WTC11 (cell line): ENCODE results near the gene CARD9. TPM values are rescaled to one million over a fixed set of nuclear protein-coding genes. Genes with fewer than 3 reads are reported as not detected.
A peak's percentile ranks its signal among the peaks of the same experiment; 100 is the strongest.

Source experiments
- CBFB ChIP-seq: sonication (generic); formaldehyde crosslinking; IDR thresholded peaks from 2 replicates; pipeline ENCODE4 v1.8.1; 2022; ENCODE audit warnings: mild to moderate bottlenecking, low read depth, missing genetic modification reagents
- IRF2 ChIP-seq: sonication (generic); formaldehyde crosslinking; IDR thresholded peaks from 2 replicates; pipeline ENCODE4 v1.8.0; 2022; ENCODE audit warnings: low read depth, missing genetic modification reagents, borderline replicate concordance
- MXD4 ChIP-seq: fragments of 250-450 bp; sonication (Bioruptor Pico); IDR thresholded peaks from 2 replicates; pipeline ENCODE4 v1.8.0; 2021; ENCODE audit warnings: mild to moderate bottlenecking, moderate library complexity, borderline replicate concordance
- PRRX2 ChIP-seq: fragments of 250-450 bp; sonication (Bioruptor Pico); IDR thresholded peaks from 2 replicates; pipeline ENCODE4 v1.8.0; 2021; ENCODE audit warnings: mild to moderate bottlenecking
- RELA ChIP-seq: sonication (generic); formaldehyde crosslinking; IDR thresholded peaks from 2 replicates; pipeline ENCODE4 v1.8.1; 2022; ENCODE audit warnings: missing genetic modification reagents, mild to moderate bottlenecking, borderline replicate concordance
- SMAD3 ChIP-seq: sonication (generic); formaldehyde crosslinking; IDR thresholded peaks from 2 replicates; pipeline ENCODE4 v1.8.0; 2022; ENCODE audit warnings: missing genetic modification reagents, mild to moderate bottlenecking, borderline replicate concordance
- SOX15 ChIP-seq: fragments of 250-450 bp; sonication (Bioruptor Pico); IDR thresholded peaks from 2 replicates; pipeline ENCODE4 v1.9.0; 2021; ENCODE audit warnings: mild to moderate bottlenecking
- ZNF219 ChIP-seq: sonication (generic); formaldehyde crosslinking; IDR thresholded peaks from 2 replicates; pipeline ENCODE4 v1.8.0; 2023; ENCODE audit warnings: missing genetic modification reagents, mild to moderate bottlenecking, borderline replicate concordance
- total RNA-seq: library from RNA; stranded (reverse); gene quantifications from 3 replicates; pipeline ENCODE4 v1.2.3, GENCODE V29; 2021
- TF ChIP-seq, protein P1 (sequence below): sonication (generic); formaldehyde crosslinking; conservative IDR thresholded peaks from 2 replicates; pipeline ENCODE4 v1.8.1; 2023; ENCODE audit warnings: mild to moderate bottlenecking, low read depth, missing genetic modification reagents, moderate library complexity
- TF ChIP-seq, protein P2 (sequence below): sonication (generic); formaldehyde crosslinking; conservative IDR thresholded peaks from 2 replicates; pipeline ENCODE4 v1.8.1; 2022; ENCODE audit warnings: mild to moderate bottlenecking, missing genetic modification reagents
- TF ChIP-seq, protein P3 (sequence below): fragments of 250-450 bp; sonication (Bioruptor Pico); conservative IDR thresholded peaks from 2 replicates; pipeline ENCODE4 v1.9.0; 2021; ENCODE audit warnings: mild to moderate bottlenecking
- TF ChIP-seq, protein P4 (sequence below): sonication (generic); formaldehyde crosslinking; IDR thresholded peaks from 2 replicates; pipeline ENCODE4 v1.8.1; 2023; ENCODE audit warnings: mild to moderate bottlenecking, missing genetic modification reagents, borderline replicate concordance
- TF ChIP-seq, protein P5 (sequence below): sonication (generic); formaldehyde crosslinking; IDR thresholded peaks from 2 replicates; pipeline ENCODE4 v1.8.0; 2023; ENCODE audit warnings: missing genetic modification reagents, mild to moderate bottlenecking, borderline replicate concordance
- TF ChIP-seq, protein P6 (sequence below): sonication (generic); formaldehyde crosslinking; IDR thresholded peaks from 2 replicates; pipeline ENCODE4 v1.8.1; 2022; ENCODE audit warnings: mild to moderate bottlenecking, moderate library complexity, missing genetic modification reagents
- TF ChIP-seq, protein P7 (sequence below): sonication (generic); formaldehyde crosslinking; IDR thresholded peaks from 2 replicates; pipeline ENCODE4 v1.8.1; 2022; ENCODE audit warnings: mild to moderate bottlenecking, missing genetic modification reagents, moderate library complexity, borderline replicate concordance
- TF ChIP-seq, protein P8 (sequence below): sonication (generic); formaldehyde crosslinking; IDR thresholded peaks from 2 replicates; pipeline ENCODE4 v1.8.1; 2022; ENCODE audit warnings: low read depth, mild to moderate bottlenecking, moderate library complexity, missing genetic modification reagents, borderline replicate concordance
- TF ChIP-seq, protein P9 (sequence below): fragments of 200-600 bp; IDR thresholded peaks from 2 replicates; pipeline ENCODE4 v1.8.0; 2022; ENCODE audit warnings: antibody characterized with exemption

The CARD9 gene
- total RNA-seq, 1 experiment from 2014 or later: 0.96 TPM

DNA sequence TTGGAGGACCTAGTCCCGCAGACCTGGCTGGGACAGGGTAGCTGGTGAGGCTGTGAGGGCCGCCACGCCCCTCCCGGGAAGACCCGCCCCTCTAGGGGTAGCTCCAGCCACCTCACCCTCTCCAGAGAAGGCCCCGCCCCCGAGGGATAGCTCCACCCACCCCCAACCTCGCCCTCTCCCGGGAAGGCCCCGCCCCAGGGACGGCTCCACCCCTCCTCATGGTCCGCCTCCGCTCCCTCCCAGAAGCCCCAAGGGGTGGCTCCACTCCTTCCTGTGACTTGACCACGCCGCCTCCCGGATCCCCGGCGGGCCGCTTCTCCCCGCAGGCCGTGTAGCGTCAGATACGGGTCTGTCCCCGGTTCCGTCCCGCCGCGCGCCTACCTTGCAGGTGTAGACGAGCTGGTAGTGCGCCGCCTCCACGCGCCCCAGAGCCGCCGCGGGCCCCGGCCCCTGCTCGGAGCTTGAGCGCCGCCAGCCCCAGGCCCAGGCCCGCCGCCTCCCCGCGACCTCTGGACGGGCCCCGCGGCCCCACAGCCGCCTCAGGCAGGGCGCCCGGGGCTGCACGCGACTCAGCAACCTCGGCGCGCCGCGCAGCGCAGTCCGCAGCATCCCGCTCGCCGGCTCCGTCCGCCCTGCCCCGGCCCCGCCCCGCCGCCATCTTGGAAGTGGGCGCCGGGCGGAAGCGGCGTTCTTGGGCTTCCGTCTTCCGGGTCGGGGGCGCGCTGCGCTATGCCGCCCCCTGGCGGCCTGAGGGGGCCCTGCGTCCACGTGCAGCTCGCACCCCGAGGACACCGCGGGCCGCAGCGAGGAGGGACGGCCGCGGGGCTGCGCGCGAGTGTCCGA, 10.1 kb downstream of the CARD9 start, which contains the start of gene DNLZ (continued):
- TF ChIP-seq, protein P1, sequence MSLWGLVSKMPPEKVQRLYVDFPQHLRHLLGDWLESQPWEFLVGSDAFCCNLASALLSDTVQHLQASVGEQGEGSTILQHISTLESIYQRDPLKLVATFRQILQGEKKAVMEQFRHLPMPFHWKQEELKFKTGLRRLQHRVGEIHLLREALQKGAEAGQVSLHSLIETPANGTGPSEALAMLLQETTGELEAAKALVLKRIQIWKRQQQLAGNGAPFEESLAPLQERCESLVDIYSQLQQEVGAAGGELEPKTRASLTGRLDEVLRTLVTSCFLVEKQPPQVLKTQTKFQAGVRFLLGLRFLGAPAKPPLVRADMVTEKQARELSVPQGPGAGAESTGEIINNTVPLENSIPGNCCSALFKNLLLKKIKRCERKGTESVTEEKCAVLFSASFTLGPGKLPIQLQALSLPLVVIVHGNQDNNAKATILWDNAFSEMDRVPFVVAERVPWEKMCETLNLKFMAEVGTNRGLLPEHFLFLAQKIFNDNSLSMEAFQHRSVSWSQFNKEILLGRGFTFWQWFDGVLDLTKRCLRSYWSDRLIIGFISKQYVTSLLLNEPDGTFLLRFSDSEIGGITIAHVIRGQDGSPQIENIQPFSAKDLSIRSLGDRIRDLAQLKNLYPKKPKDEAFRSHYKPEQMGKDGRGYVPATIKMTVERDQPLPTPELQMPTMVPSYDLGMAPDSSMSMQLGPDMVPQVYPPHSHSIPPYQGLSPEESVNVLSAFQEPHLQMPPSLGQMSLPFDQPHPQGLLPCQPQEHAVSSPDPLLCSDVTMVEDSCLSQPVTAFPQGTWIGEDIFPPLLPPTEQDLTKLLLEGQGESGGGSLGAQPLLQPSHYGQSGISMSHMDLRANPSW (CRISPR knock-in tag): 0 out of 2 replicates have a peak, but pooled peaks have one; percentile 31
- no peak for TF ChIP-seq ZNF219 (CRISPR knock-in tag)
- TF ChIP-seq RELA (CRISPR knock-in tag): peak; percentile 93
- peak; percentile 90 for TF ChIP-seq SMAD3 (CRISPR knock-in tag)
- TF ChIP-seq, protein P2, sequence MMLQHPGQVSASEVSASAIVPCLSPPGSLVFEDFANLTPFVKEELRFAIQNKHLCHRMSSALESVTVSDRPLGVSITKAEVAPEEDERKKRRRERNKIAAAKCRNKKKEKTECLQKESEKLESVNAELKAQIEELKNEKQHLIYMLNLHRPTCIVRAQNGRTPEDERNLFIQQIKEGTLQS (CRISPR knock-in tag): peak; percentile 79; the same call in 1 of the 2 replicates
- TF ChIP-seq, protein P3, sequence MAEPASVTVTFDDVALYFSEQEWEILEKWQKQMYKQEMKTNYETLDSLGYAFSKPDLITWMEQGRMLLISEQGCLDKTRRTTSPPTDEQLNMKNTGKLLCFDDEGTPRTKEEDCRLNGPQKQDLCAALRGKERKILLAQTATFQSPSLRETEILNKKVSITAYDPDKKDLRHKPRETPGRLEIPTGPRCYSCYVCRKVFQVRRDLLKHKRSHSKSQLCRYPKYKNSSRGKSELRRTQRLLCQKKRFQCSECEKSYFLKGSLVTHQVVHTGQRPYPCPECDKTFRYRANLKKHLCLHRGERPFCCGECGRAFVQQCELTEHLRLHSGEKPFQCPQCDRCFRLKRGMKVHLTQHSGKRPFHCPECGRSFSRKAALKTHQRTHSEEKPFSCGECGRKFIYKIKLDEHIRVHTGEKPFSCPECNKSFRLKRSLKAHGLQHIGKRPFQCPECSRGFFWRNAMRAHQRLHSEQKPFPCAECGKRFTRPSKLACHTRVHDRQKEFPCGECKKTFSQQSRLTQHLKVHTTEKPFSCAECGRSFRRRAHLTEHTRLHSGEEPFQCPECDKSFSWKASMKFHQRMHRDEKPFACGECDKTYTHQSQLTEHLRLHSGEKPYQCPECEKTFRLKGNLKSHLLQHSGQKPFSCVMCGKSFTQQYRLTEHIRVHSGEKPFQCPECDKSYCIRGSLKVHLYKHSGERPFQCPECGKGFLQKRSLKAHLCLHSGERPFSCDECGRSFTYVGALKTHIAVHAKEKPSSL (CRISPR knock-in tag): no peak
- TF ChIP-seq IRF2: no peak
- TF ChIP-seq, protein P4, sequence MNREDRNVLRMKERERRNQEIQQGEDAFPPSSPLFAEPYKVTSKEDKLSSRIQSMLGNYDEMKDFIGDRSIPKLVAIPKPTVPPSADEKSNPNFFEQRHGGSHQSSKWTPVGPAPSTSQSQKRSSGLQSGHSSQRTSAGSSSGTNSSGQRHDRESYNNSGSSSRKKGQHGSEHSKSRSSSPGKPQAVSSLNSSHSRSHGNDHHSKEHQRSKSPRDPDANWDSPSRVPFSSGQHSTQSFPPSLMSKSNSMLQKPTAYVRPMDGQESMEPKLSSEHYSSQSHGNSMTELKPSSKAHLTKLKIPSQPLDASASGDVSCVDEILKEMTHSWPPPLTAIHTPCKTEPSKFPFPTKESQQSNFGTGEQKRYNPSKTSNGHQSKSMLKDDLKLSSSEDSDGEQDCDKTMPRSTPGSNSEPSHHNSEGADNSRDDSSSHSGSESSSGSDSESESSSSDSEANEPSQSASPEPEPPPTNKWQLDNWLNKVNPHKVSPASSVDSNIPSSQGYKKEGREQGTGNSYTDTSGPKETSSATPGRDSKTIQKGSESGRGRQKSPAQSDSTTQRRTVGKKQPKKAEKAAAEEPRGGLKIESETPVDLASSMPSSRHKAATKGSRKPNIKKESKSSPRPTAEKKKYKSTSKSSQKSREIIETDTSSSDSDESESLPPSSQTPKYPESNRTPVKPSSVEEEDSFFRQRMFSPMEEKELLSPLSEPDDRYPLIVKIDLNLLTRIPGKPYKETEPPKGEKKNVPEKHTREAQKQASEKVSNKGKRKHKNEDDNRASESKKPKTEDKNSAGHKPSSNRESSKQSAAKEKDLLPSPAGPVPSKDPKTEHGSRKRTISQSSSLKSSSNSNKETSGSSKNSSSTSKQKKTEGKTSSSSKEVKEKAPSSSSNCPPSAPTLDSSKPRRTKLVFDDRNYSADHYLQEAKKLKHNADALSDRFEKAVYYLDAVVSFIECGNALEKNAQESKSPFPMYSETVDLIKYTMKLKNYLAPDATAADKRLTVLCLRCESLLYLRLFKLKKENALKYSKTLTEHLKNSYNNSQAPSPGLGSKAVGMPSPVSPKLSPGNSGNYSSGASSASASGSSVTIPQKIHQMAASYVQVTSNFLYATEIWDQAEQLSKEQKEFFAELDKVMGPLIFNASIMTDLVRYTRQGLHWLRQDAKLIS (CRISPR knock-in tag): no peak
- TF ChIP-seq, protein P5, sequence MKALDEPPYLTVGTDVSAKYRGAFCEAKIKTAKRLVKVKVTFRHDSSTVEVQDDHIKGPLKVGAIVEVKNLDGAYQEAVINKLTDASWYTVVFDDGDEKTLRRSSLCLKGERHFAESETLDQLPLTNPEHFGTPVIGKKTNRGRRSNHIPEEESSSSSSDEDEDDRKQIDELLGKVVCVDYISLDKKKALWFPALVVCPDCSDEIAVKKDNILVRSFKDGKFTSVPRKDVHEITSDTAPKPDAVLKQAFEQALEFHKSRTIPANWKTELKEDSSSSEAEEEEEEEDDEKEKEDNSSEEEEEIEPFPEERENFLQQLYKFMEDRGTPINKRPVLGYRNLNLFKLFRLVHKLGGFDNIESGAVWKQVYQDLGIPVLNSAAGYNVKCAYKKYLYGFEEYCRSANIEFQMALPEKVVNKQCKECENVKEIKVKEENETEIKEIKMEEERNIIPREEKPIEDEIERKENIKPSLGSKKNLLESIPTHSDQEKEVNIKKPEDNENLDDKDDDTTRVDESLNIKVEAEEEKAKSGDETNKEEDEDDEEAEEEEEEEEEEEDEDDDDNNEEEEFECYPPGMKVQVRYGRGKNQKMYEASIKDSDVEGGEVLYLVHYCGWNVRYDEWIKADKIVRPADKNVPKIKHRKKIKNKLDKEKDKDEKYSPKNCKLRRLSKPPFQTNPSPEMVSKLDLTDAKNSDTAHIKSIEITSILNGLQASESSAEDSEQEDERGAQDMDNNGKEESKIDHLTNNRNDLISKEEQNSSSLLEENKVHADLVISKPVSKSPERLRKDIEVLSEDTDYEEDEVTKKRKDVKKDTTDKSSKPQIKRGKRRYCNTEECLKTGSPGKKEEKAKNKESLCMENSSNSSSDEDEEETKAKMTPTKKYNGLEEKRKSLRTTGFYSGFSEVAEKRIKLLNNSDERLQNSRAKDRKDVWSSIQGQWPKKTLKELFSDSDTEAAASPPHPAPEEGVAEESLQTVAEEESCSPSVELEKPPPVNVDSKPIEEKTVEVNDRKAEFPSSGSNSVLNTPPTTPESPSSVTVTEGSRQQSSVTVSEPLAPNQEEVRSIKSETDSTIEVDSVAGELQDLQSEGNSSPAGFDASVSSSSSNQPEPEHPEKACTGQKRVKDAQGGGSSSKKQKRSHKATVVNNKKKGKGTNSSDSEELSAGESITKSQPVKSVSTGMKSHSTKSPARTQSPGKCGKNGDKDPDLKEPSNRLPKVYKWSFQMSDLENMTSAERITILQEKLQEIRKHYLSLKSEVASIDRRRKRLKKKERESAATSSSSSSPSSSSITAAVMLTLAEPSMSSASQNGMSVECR (CRISPR knock-in tag): peak; percentile 97
- no peak for TF ChIP-seq MXD4
- TF ChIP-seq CBFB (CRISPR knock-in tag): peak; percentile 88; the same call in 1 of the 2 replicates
- TF ChIP-seq PRRX2 (CRISPR knock-in tag): no peak
- TF ChIP-seq, protein P6, sequence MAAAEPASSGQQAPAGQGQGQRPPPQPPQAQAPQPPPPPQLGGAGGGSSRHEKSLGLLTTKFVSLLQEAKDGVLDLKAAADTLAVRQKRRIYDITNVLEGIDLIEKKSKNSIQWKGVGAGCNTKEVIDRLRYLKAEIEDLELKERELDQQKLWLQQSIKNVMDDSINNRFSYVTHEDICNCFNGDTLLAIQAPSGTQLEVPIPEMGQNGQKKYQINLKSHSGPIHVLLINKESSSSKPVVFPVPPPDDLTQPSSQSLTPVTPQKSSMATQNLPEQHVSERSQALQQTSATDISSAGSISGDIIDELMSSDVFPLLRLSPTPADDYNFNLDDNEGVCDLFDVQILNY (CRISPR knock-in tag): peak; percentile 54; the same call in 1 of the 2 replicates
- TF ChIP-seq, protein P7, sequence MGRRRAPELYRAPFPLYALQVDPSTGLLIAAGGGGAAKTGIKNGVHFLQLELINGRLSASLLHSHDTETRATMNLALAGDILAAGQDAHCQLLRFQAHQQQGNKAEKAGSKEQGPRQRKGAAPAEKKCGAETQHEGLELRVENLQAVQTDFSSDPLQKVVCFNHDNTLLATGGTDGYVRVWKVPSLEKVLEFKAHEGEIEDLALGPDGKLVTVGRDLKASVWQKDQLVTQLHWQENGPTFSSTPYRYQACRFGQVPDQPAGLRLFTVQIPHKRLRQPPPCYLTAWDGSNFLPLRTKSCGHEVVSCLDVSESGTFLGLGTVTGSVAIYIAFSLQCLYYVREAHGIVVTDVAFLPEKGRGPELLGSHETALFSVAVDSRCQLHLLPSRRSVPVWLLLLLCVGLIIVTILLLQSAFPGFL: 0 out of 2 replicates have a peak, but pooled peaks have one; percentile 57
- no peak for TF ChIP-seq SOX15
- TF ChIP-seq, protein P8, sequence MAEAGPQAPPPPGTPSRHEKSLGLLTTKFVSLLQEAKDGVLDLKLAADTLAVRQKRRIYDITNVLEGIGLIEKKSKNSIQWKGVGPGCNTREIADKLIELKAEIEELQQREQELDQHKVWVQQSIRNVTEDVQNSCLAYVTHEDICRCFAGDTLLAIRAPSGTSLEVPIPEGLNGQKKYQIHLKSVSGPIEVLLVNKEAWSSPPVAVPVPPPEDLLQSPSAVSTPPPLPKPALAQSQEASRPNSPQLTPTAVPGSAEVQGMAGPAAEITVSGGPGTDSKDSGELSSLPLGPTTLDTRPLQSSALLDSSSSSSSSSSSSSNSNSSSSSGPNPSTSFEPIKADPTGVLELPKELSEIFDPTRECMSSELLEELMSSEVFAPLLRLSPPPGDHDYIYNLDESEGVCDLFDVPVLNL (CRISPR knock-in tag): peak; percentile 81; the same call in 1 of the 2 replicates
- TF ChIP-seq, protein P9, sequence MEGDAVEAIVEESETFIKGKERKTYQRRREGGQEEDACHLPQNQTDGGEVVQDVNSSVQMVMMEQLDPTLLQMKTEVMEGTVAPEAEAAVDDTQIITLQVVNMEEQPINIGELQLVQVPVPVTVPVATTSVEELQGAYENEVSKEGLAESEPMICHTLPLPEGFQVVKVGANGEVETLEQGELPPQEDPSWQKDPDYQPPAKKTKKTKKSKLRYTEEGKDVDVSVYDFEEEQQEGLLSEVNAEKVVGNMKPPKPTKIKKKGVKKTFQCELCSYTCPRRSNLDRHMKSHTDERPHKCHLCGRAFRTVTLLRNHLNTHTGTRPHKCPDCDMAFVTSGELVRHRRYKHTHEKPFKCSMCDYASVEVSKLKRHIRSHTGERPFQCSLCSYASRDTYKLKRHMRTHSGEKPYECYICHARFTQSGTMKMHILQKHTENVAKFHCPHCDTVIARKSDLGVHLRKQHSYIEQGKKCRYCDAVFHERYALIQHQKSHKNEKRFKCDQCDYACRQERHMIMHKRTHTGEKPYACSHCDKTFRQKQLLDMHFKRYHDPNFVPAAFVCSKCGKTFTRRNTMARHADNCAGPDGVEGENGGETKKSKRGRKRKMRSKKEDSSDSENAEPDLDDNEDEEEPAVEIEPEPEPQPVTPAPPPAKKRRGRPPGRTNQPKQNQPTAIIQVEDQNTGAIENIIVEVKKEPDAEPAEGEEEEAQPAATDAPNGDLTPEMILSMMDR: peak; percentile 96
